Measurements from ENCODE around the gene PELI3.

Gene PELI3

DNA sequence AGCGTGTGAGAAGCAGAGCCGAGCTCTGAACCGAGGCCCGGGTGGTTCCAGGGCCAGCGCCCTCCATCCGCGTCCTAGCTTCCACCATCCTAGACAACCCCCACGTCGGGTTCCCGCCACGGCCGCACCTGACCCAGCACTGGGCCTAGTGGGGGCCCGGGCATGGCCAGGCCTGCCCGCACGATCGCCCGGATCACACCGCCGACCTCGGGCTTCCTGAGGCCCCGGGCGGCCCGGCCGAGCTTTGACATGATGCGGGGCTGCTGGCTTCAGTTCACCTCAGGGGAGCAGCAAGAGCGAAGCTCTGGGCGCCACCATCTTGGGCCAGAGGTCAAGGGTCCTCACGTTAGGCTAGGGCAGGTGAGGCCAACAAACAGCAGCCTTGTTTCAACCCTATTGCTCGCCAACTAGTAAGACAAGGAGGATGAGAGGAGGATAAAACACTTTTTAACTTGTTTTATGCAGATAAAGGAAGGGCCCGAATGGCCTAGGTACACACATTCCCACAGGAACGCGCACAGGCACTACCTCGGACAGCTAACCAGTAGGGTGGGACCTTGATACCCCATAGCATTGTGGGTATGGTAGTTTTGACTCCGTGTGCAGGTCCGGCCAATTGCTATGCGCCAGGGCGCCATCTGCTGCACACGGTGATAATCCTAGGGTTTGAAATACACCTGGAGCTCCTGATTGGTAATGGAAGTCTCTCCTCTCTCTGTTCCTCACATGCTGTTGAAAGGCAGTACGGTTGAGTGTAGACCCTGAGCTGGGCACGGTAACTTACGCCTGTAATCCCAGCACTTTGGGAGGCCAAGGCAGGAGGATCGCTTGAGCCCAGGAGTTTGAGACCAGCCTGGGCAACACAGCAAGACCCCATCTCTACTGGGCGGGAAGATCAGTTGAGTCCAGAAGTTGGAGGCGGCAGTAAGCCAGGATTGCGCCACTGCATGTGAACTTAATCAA lies 27.9 kb upstream of the PELI3 start, which contains the start of gene MRPL11:
Gene MRPL11 (minus strand): TSS at position 345 of the 963 bp plus-strand sequence. CDS start 94 bp downstream, at position 251.
- no peak for TF ChIP-seq FOXP2 (optimal IDR thresholded peaks at IDR 0.05; ENCODE audit: borderline replicate concordance, extremely low read depth, extremely low read length, insufficient read depth)
- peak; percentile 38; the same call in 1 of the 2 replicates for TF ChIP-seq POLR2AphosphoS5 (IDR thresholded peaks at IDR 0.05; ENCODE audit: low read depth, low read length)
- TF ChIP-seq, protein P1, sequence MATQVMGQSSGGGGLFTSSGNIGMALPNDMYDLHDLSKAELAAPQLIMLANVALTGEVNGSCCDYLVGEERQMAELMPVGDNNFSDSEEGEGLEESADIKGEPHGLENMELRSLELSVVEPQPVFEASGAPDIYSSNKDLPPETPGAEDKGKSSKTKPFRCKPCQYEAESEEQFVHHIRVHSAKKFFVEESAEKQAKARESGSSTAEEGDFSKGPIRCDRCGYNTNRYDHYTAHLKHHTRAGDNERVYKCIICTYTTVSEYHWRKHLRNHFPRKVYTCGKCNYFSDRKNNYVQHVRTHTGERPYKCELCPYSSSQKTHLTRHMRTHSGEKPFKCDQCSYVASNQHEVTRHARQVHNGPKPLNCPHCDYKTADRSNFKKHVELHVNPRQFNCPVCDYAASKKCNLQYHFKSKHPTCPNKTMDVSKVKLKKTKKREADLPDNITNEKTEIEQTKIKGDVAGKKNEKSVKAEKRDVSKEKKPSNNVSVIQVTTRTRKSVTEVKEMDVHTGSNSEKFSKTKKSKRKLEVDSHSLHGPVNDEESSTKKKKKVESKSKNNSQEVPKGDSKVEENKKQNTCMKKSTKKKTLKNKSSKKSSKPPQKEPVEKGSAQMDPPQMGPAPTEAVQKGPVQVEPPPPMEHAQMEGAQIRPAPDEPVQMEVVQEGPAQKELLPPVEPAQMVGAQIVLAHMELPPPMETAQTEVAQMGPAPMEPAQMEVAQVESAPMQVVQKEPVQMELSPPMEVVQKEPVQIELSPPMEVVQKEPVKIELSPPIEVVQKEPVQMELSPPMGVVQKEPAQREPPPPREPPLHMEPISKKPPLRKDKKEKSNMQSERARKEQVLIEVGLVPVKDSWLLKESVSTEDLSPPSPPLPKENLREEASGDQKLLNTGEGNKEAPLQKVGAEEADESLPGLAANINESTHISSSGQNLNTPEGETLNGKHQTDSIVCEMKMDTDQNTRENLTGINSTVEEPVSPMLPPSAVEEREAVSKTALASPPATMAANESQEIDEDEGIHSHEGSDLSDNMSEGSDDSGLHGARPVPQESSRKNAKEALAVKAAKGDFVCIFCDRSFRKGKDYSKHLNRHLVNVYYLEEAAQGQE (IDR thresholded peaks at IDR 0.05; ENCODE audit: insufficient read depth in 1 of 2, low read depth in 2 of 2, low read length in 2 of 2) = 0 out of 4 replicates have a peak, but pooled peaks of 1 of the 2 experiments have one; percentile 33
- TF ChIP-seq SIN3A (IDR thresholded peaks at IDR 0.05; ENCODE audit: borderline replicate concordance, insufficient read depth, low read length) = peak; percentile 68; the same call in 1 of the 2 replicates
- peak; percentile 90 for TF ChIP-seq TAF1 (IDR thresholded peaks at IDR 0.05; ENCODE audit: borderline replicate concordance, insufficient read depth, low read length)

- TF ChIP-seq, protein P1 (IDR thresholded peaks at IDR 0.05; ENCODE audit: insufficient read depth in 1 of 2, low read depth in 2 of 2, low read length in 2 of 2) = no peak
- no peak for TF ChIP-seq FOXP2 (optimal IDR thresholded peaks at IDR 0.05; ENCODE audit: borderline replicate concordance, extremely low read depth, extremely low read length, insufficient read depth)
- TF ChIP-seq POLR2AphosphoS5 (IDR thresholded peaks at IDR 0.05; ENCODE audit: low read depth, low read length) = no peak
- no peak for TF ChIP-seq TAF1 (IDR thresholded peaks at IDR 0.05; ENCODE audit: borderline replicate concordance, insufficient read depth, low read length)
- TF ChIP-seq SIN3A (IDR thresholded peaks at IDR 0.05; ENCODE audit: borderline replicate concordance, insufficient read depth, low read length) = no peak
These were observed 23.1 kb upstream of the PELI3 start for GRCh38 chr11:66443602-66444001.

- no peak for TF ChIP-seq FOXP2 (optimal IDR thresholded peaks at IDR 0.05; ENCODE audit: borderline replicate concordance, extremely low read depth, extremely low read length, insufficient read depth)
These were observed 19.7 kb upstream of the PELI3 start for GRCh38 chr11:66447012-66447411.

DNA sequence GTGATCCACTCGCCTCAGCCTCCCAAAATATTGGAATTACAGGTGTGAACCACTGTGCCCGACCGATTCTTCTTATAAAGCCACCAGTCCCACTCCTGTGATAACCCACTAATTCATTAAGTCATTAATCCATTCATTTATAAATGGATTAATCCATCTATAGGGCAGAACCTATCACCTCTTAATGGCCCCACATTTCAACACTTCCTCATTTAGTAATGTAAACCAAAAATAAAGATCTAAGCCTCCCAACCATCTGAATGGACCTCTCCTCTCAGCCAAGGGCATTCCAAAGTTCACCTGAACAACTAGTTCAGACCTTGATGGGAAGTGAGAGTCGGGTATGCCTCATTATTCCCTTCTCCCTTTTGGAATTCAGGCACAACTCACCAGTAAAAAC lies 18.2 kb upstream of the PELI3 start:
- TF ChIP-seq FOXP2 (optimal IDR thresholded peaks at IDR 0.05; ENCODE audit: borderline replicate concordance, extremely low read depth, extremely low read length, insufficient read depth) = no peak

DNA sequence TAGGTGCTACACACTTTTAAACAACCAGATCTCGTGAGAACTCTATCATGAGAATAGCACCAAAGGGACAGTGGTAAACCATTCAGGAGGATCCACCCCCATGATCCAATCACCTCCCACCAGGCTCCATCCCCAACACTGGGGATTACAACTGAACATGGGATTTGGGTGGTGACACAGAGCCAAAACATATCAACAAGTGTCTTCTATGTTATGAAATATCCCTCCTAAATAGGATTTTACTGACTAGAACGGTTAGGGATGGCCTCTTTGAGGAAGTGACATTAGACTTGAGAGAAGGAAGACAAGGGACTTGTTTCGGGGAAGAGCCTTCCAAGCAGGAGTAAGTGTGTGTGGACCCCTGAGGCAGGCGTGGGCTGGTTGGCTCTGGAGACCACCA lies 16.1 kb upstream of the PELI3 start:
- TF ChIP-seq FOXP2 (optimal IDR thresholded peaks at IDR 0.05; ENCODE audit: borderline replicate concordance, extremely low read depth, extremely low read length, insufficient read depth) = no peak
- TF ChIP-seq POLR2AphosphoS5 (IDR thresholded peaks at IDR 0.05; ENCODE audit: low read depth, low read length) = no peak
- no peak for TF ChIP-seq TAF1 (IDR thresholded peaks at IDR 0.05; ENCODE audit: borderline replicate concordance, insufficient read depth, low read length)

- TF ChIP-seq FOXP2 (optimal IDR thresholded peaks at IDR 0.05; ENCODE audit: borderline replicate concordance, extremely low read depth, extremely low read length, insufficient read depth) (no peak), SIN3A (IDR thresholded peaks at IDR 0.05; ENCODE audit: borderline replicate concordance, insufficient read depth, low read length) (no peak), TAF1 (IDR thresholded peaks at IDR 0.05; ENCODE audit: borderline replicate concordance, insufficient read depth, low read length) (no peak), POLR2AphosphoS5 (IDR thresholded peaks at IDR 0.05; ENCODE audit: low read depth, low read length) (no peak)
- TF ChIP-seq, protein P1 (IDR thresholded peaks at IDR 0.05; ENCODE audit: insufficient read depth in 1 of 2, low read depth in 2 of 2, low read length in 2 of 2) = no peak
These were observed 15.0 kb upstream of the PELI3 start for GRCh38 chr11:66451663-66452062.

All from PFSK-1 (cell line).